Measurements from ENCODE around the gene PRRX2. TPM values are rescaled to one million over a fixed set of nuclear protein-coding genes. Genes with fewer than 3 reads are reported as not detected.
A peak's percentile ranks its signal among the peaks of the same experiment; 100 is the strongest.

PRRX2 gene
- total and polyA plus RNA-seq, 9 of the 15 experiments (the other 6 are each of a cell fraction or from before 2014, with no cell fraction given) = 0.21 TPM; not detected in 8

DNA sequence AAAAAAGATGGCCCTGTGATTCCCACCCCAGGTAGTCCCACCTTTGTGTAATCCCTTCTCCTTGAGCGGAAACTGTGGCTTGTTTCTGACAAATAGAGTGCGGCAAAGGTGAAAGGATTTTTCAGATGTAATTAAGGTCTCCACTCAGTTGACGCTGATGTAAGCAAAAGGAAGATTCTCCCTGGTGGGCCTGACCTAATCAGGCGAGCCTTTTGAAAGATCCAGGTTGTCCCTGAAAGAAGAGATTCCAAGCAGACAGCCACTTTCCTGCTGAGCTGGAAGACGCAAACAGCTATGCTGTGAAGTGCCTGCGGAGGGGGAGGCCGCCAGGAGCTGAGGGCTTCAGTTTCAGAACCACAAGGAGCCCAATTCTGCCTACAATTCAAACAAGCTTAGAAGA is 63.3 kb downstream of the PRRX2 start (continued):
- TF ChIP-seq BACH1 (tag; IDR thresholded peaks at IDR 0.05) (no peak), PTBP1 (IDR thresholded peaks at IDR 0.05; ENCODE audit: low read depth, low read length) (no peak), FOXM1 (IDR thresholded peaks at IDR 0.05; ENCODE audit: low read depth) (peak; percentile 75), FOXM1 (CRISPR knock-in tag; IDR thresholded peaks at IDR 0.05; ENCODE audit: low read depth) (no peak), BRD9 (IDR thresholded peaks at IDR 0.05; ENCODE audit: low read depth, partially characterized antibody) (no peak), CREBBP (IDR thresholded peaks at IDR 0.05; ENCODE audit: low read depth, low read length) (no peak)

DNA sequence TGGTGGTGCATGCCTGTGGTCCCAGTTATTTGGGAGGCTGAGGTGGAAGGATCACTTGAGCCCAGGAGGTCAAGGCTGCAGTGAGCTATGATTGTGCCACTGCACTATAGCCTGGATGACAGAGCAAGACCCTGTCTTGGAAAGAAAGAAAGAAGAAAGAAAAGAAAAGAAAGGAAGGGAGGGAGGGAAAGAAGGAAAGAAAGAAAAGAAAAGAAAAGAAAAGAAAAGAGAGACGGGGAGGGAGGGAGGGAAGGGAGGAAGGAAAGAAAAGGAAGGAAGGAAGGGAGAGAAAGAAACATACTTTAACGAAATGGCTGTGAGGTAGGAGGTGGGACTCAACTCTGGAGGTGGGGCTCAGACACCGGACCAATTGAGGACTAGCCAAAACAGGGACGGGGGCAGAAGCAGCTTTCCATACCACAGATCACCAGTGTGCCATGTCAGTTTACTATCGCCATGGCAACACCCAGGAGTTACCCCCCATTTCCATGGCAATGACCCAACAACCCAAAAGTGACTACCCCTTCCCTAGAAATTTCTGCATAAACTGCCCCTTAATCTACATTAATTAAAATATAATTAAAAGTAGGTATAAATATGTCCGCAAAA is 66.1 kb downstream of the PRRX2 start:
- intact Hi-C loops (cut with micrococcal nuclease) (loop anchor here (10.0 kb wide), 1 partner anchor 153 kb away; no protein-coding TSS in a partner anchor), in situ Hi-C loops (cut with MboI) (no loop called here)
- FAIRE-seq = no peak

More for the DNA sequence above, 66.1 kb downstream of the PRRX2 start:
- no peaks in the 10 kb centered on the region for H3K9me1 ChIP-seq (ENCODE audit: control insufficient read depth, insufficient read depth, low read length)
- ChIA-PET POLR2A (no interaction called here), CTCF (ENCODE audit: low intra/inter-chr PET ratio) (no interaction called here)
- no peak for DNase-seq (ENCODE audit: extremely low read depth in 1 of 4, low spot score in 3 of 4)
- no peak overlapping the region for H3K4me3 ChIP-seq
- H3K9ac ChIP-seq (ENCODE audit: insufficient read depth in 1 of 2, low read depth in 2 of 2, low read length in 2 of 2) = no peak overlapping the region
- BruUV-seq (replicated peaks) = no TSS peak
- no peak overlapping the region for H3K4me2 ChIP-seq (ENCODE audit: insufficient read depth, low read length)
- H2AFZ ChIP-seq (ENCODE audit: low read depth, low read length) = no peak overlapping the region
- peaks cover 32 to 55% of the 10 kb centered on the region in 2 experiments for H3K27me3 ChIP-seq (ENCODE audit: control insufficient read depth in 2 of 2, insufficient read depth in 2 of 2, low read length in 2 of 2)
- no peak for ATAC-seq
- no peaks in the 10 kb centered on the region for H3K79me2 ChIP-seq (ENCODE audit: control insufficient read depth, insufficient read depth, low read length)
- TF ChIP-seq MTF1 (CRISPR knock-in tag; IDR thresholded peaks at IDR 0.05; ENCODE audit: borderline replicate concordance) (no peak), BDP1 (IDR thresholded peaks at IDR 0.05; ENCODE audit: insufficient read depth, insufficient read length) (no peak)
- TF ChIP-seq, protein P1, sequence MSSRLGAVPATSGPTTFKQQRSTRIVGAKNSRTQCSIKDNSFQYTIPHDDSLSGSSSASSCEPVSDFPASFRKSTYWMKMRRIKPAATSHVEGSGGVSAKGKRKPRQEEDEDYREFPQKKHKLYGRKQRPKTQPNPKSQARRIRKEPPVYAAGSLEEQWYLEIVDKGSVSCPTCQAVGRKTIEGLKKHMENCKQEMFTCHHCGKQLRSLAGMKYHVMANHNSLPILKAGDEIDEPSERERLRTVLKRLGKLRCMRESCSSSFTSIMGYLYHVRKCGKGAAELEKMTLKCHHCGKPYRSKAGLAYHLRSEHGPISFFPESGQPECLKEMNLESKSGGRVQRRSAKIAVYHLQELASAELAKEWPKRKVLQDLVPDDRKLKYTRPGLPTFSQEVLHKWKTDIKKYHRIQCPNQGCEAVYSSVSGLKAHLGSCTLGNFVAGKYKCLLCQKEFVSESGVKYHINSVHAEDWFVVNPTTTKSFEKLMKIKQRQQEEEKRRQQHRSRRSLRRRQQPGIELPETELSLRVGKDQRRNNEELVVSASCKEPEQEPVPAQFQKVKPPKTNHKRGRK (tag; IDR thresholded peaks at IDR 0.05) = peak; percentile 84
- TF ChIP-seq, protein P2, sequence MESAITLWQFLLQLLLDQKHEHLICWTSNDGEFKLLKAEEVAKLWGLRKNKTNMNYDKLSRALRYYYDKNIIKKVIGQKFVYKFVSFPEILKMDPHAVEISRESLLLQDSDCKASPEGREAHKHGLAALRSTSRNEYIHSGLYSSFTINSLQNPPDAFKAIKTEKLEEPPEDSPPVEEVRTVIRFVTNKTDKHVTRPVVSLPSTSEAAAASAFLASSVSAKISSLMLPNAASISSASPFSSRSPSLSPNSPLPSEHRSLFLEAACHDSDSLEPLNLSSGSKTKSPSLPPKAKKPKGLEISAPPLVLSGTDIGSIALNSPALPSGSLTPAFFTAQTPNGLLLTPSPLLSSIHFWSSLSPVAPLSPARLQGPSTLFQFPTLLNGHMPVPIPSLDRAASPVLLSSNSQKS (CRISPR knock-in tag; IDR thresholded peaks at IDR 0.05) = no peak
- H3K4me1 ChIP-seq (replicated peaks in 1 of 2; ENCODE audit: control insufficient read depth in 2 of 2, insufficient read depth in 2 of 2, low read length in 2 of 2) = peaks cover 0 to 20% of the 10 kb centered on the region in 2 experiments; a peak in 2 of 5 replicates
- no peaks in the 10 kb centered on the region for H4K20me1 ChIP-seq (replicated peaks; ENCODE audit: control insufficient read depth, insufficient read depth, low read length)
- WGBS (ENCODE audit: insufficient coverage, low coverage, missing lambda C conversion rate) = 3% methylated on average over 5 of the region's 6 CpGs
- no peaks in the 10 kb centered on the region for H3K36me3 ChIP-seq (ENCODE audit: control insufficient read depth, insufficient read depth, low read length)
- H3K9me3 ChIP-seq (replicated peaks; ENCODE audit: control insufficient read depth, insufficient read depth, low read depth, low read length) = no peaks in the 10 kb centered on the region
- no peak overlapping the region for H3K27ac ChIP-seq (ENCODE audit: extremely low read depth, low read depth, low read length)

All from K562 (cell line).